RWPE1 (cell line): ENCODE measurements around the gene ATF7IP2.
"Not testable (repeated sequence)": the region's sequence is repeated elsewhere in the genome, so short reads cannot be mapped to it uniquely, and the experiment has no call there.

Experiments
- CTCF ChIA-PET: fragments of 350-600 bp; sonication (Branson Sonifier 250); formaldehyde crosslinking; extraction: SDS; loops from one replicate; lab custom pipeline; 2021; lab: Yijun Ruan, JAX
- POLR2A ChIA-PET: fragments of 400-600 bp; formaldehyde crosslinking; extraction: SDS; loops from one replicate; lab custom pipeline; 2020; ENCODE audit warnings: antibody characterized with exemption; ENCODE audit not compliant: low non-redundant PET; lab: Yijun Ruan, JAX
- DNase-seq: peaks from one replicate; pipeline ENCODE4 v3.0.0; 2012; ENCODE audit warnings: low spot score
- H3K27ac ChIP-seq: fragments of 450-650 bp; 2 replicates; pipeline ENCODE4 v1.5.1; 2017
- TF ChIP-seq, protein P1 (sequence below): fragments of 450-650 bp; conservative IDR thresholded peaks from 2 replicates; pipeline ENCODE4 v1.5.1; 2017; ENCODE audit warnings: low read depth, mild to moderate bottlenecking

Gene ATF7IP2

GRCh38 chr16:10391339-10391738 lies 5.5 kb downstream of the ATF7IP2 start:
- ChIA-PET CTCF (no interaction called here), POLR2A (no interaction called here)
- no peak for DNase-seq
- TF ChIP-seq, protein P1, sequence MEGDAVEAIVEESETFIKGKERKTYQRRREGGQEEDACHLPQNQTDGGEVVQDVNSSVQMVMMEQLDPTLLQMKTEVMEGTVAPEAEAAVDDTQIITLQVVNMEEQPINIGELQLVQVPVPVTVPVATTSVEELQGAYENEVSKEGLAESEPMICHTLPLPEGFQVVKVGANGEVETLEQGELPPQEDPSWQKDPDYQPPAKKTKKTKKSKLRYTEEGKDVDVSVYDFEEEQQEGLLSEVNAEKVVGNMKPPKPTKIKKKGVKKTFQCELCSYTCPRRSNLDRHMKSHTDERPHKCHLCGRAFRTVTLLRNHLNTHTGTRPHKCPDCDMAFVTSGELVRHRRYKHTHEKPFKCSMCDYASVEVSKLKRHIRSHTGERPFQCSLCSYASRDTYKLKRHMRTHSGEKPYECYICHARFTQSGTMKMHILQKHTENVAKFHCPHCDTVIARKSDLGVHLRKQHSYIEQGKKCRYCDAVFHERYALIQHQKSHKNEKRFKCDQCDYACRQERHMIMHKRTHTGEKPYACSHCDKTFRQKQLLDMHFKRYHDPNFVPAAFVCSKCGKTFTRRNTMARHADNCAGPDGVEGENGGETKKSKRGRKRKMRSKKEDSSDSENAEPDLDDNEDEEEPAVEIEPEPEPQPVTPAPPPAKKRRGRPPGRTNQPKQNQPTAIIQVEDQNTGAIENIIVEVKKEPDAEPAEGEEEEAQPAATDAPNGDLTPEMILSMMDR: no peak
- no peak overlapping the region for H3K27ac ChIP-seq

DNA sequence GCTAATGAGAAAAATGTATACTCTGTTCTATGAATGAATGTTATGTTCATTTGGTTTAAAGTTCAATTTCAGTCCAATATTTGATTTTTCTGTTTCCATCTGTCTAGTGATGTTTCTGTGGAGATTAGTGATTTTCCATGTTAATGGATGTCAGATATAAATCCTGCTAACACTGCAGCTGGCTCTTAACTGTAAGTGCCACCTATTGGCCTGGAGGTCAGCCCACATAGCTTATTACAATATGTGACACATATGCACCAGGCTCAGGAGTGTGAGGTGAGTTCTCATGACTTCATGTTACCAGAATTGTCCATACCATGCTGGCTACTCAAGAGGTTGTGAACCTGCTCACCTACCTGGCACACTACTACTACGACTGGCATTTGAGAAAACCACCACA lies 17.1 kb downstream of the ATF7IP2 start:
- TF ChIP-seq, protein P1: no peak
- CTCF ChIA-PET: no interaction called here
- H3K27ac ChIP-seq: no peak overlapping the region
- no peak for DNase-seq
- POLR2A ChIA-PET: no interaction called here

DNA sequence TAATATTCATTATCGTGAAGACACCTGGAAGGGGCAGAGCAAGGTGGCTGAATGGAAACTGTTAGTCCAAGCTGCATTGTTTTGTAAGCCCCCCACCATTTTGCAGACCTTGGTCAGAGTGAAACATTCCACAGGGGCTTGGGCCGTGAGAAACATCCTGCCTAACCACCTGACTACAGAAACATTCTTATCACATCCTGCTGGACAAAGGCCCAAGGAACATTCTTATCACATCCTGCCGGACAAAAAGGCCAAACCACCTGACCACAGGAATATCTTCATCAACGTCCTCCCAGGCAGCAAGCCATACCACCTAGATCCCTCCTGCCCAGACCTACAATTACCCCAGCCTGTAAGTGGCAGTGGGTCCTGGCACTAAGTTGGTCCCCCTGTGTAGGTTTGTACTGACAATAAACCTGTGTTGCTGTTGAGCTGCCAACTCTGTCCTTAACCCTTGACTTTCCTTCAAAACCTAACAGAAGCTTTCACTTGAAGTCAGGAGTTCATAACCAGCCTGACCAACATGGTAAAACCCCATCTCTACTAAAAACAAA lies 19.6 kb downstream of the ATF7IP2 start:
- no peak overlapping the region for H3K27ac ChIP-seq
- ChIA-PET POLR2A (no interaction called here), CTCF (no interaction called here)
- DNase-seq: no peak
- TF ChIP-seq, protein P1: no peak

DNA sequence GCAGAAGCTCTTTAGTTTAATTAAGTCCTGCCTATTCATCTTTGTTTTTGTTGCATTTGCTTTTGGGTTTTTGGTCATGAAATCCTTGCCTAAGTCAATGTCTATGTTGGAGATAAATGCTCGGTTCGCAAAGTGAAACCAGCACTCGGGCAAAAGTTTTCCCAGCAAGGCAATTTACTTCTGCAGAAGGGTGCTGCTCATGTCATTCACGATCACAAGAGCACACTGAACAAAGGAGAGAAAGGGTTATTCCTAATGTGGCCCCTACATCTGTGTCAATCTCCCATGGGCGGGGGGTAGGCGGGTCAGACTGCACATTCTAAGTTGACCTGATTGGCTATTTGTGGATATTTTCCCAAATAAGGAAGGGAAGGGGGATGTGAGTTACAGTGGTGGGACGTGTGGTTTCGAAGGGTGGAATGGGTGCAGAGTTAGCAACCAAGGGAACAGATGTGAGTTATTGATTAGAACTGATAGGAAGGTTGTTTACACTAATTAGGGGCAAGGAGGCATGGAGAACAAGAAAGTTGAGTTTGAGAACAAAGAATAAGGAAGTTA lies 23.0 kb downstream of the ATF7IP2 start:
- ChIA-PET POLR2A (no interaction called here), CTCF (interaction anchor here (0.6 kb wide), 1 partner anchor 90 kb away, joined by 6 read pairs; no protein-coding TSS in a partner anchor)
- TF ChIP-seq, protein P1: no peak
- no peak for DNase-seq
- no peak overlapping the region for H3K27ac ChIP-seq

- CTCF ChIA-PET: interaction anchor here (0.6 kb wide), 1 partner anchor 91 kb away, joined by 6 read pairs; no protein-coding TSS in a partner anchor
- H3K27ac ChIP-seq, DNase-seq, POLR2A ChIA-PET: not testable (repeated sequence)
Observed at GRCh38 chr16:10409713-10410112, 23.9 kb downstream of the ATF7IP2 start.

DNA sequence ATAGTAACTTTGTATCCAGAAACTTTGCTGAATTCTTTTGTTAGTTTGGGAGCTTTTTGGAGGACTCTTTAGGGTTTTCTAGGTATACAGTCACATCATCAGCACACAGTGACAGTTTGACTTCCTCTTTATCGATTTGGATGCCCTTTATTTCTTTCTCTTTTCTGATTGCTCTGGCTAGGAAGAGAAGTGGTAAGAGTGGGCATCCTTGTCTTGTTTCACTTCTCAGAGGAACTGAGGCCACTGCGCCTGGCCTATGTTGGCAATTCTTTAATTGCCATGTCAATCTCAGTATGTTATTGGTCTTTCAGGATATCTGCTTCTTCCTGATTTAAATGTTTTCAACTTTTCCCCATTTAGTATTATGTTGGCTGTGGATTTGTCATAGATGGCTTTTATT lies 24.6 kb downstream of the ATF7IP2 start:
- DNase-seq: no peak
- CTCF ChIA-PET: no interaction called here
- POLR2A ChIA-PET: no interaction called here
- TF ChIP-seq, protein P1: no peak
- no peak overlapping the region for H3K27ac ChIP-seq

DNA sequence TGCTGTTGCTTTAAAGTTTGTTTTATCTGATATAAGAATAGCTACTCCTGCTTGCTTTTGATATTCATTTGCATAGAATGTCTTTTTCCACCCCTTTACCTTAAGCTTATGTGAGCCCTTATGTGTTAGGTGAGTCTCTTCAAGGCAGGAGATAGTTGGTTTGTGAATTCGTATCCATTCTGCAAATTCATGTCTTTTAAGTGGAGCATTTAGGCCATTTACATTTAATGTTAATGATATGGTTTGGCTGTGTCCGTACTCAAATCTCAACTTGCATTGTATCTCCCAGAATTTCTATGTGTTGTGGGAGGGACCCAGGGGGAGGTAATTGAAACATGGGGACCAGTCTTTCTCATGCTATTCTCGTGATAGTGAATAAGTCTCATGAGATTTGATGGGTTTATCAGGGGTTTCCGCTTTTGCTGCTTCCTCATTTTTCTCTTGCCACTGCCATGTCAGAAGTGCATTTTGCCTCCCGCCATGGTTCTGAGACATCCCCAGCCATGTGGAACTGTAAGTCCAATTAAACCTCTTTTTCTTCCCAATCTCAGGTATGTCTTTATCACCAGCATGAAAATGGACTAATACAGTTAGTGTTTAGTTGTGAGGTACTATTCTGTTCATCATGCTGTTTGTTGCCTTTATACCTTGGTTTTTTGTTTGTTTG lies 27.2 kb downstream of the ATF7IP2 start:
- no peak for DNase-seq
- ChIA-PET CTCF (no interaction called here), POLR2A (no interaction called here)
- TF ChIP-seq, protein P1: no peak
- H3K27ac ChIP-seq: no peak overlapping the region

- CTCF ChIA-PET, POLR2A ChIA-PET, DNase-seq, H3K27ac ChIP-seq: not testable (repeated sequence)
Observed at GRCh38 chr16:10418204-10418603, 32.3 kb downstream of the ATF7IP2 start.
